OCI-LY7 (cell line): ENCODE results near the gene RFX8. TPM values are rescaled to one million over a fixed set of nuclear protein-coding genes. Genes with fewer than 3 reads are reported as not detected.

Experiments
- BruUV-seq: library from RNA; stranded (reverse); fragments of 400-500 nt; replicated peaks from 2 replicates; lab custom pipeline; 2021; lab: Mats Ljungman, UMichigan
- CTCF ChIA-PET: fragments of 300-600 bp; sonication (Branson Sonifier 250); formaldehyde crosslinking; loops from one replicate; lab custom pipeline; 2022; ENCODE audit warnings: antibody characterized with exemption; ENCODE audit not compliant: unreplicated experiment; lab: Charles Lee
- POLR2A ChIA-PET: fragments of 300-600 bp; sonication (Branson Sonifier 250); formaldehyde crosslinking; loops from one replicate; lab custom pipeline; 2022; ENCODE audit warnings: antibody characterized with exemption; lab: Charles Lee
- DNase-seq: peaks from one replicate; pipeline ENCODE4 v3.0.0-alpha.2; 2015; ENCODE audit warnings: low spot score
- H2AFZ ChIP-seq: fragments of 200-600 bp; sonication (generic), shearing (Covaris generic); 2 replicates; pipeline ENCODE4 v1.6.1; 2014; ENCODE audit warnings: mild to moderate bottlenecking, antibody characterized with exemption, low read length, moderate library complexity
- H3K27ac ChIP-seq: fragments of 200-600 bp; sonication (generic); 2 replicates; pipeline ENCODE4 v1.5.1; 2014; ENCODE audit warnings: mixed run types, low read depth, mild to moderate bottlenecking, moderate library complexity, low read length, inconsistent platforms; ENCODE audit not compliant: poor library complexity, severe bottlenecking
- H3K36me3 ChIP-seq: fragments of 200-600 bp; sonication (generic); 2 replicates; pipeline ENCODE4 v1.6.1; 2014; ENCODE audit warnings: mild to moderate bottlenecking, antibody characterized with exemption, low read length, moderate library complexity, mixed read lengths; ENCODE audit not compliant: insufficient read depth
- H3K4me1 ChIP-seq: fragments of 200-600 bp; sonication (generic); 2 replicates; pipeline ENCODE4 v1.5.1; 2014; ENCODE audit warnings: mild to moderate bottlenecking, low read length; ENCODE audit not compliant: insufficient read depth, poor library complexity, severe bottlenecking
- H3K4me2 ChIP-seq: fragments of 200-600 bp; sonication (generic); 2 replicates; pipeline ENCODE4 v1.6.1; 2014; ENCODE audit warnings: mild to moderate bottlenecking, low read length
- H3K4me3 ChIP-seq: fragments of 200-600 bp; sonication (generic); 2 replicates; pipeline ENCODE4 v1.5.1; 2014; ENCODE audit warnings: mild to moderate bottlenecking, low read depth, low read length; ENCODE audit not compliant: poor library complexity, severe bottlenecking
- H3K79me2 ChIP-seq: fragments of 200-600 bp; sonication (generic); 2 replicates; pipeline ENCODE4 v1.6.1; 2016; ENCODE audit warnings: low read depth, mild to moderate bottlenecking, low read length, moderate library complexity, mixed read lengths; ENCODE audit not compliant: insufficient read depth
- H3K9me2 ChIP-seq: fragments of 200-600 bp; sonication (generic); 2 replicates; pipeline ENCODE4 v1.6.1; 2016; ENCODE audit warnings: mild to moderate bottlenecking, low read length, mixed read lengths; ENCODE audit not compliant: insufficient read depth
- H3K9me3 ChIP-seq: fragments of 200-600 bp; sonication (generic); 2 replicates; pipeline ENCODE4 v1.6.1; 2014; ENCODE audit warnings: mild to moderate bottlenecking, mixed run types, low read length, mixed read lengths
- H4K20me1 ChIP-seq: fragments of 200-600 bp; sonication (generic); 2 replicates; pipeline ENCODE4 v1.6.1; 2014; ENCODE audit warnings: mild to moderate bottlenecking, antibody characterized with exemption, low read length, moderate library complexity, mixed read lengths; ENCODE audit not compliant: insufficient read depth
- CTCF ChIP-seq: fragments of 200-600 bp; sonication (generic); conservative IDR thresholded peaks from 2 replicates; pipeline ENCODE4 v1.5.1; 2014; ENCODE audit warnings: mild to moderate bottlenecking, antibody characterized with exemption, low read length, moderate library complexity, mixed read lengths
- EZH2phosphoT487 ChIP-seq: fragments of 200-600 bp; sonication (generic); IDR thresholded peaks from 2 replicates; pipeline ENCODE4 v1.6.1; 2018; ENCODE audit warnings: low read depth, borderline replicate concordance, mild to moderate bottlenecking, mixed run types, antibody characterized with exemption, low read length, moderate library complexity, mixed read lengths
- intact Hi-C: fragments of 100-400 bp; cut with micrococcal nuclease; formaldehyde crosslinking; loops from one replicate; pipeline ENCODE4 v1.10.0; 2022; ENCODE audit not compliant: unreplicated experiment
- total RNA-seq, 2 experiments: library from RNA; depleted of rRNA in 1 of 2; stranded (reverse); fragments of >200 nt in 1 of 2; shearing (Covaris generic) in 1 of 2; gene quantifications; 2 replicates each; pipeline ENCODE4 v1.2.3, GENCODE V29; 2014 to 2022

RFX8 gene
- total RNA-seq, 2 experiments from 2014 or later = not detected

- H2AFZ ChIP-seq = no peak overlapping the region
- H3K4me3 ChIP-seq = no peak overlapping the region
- no peaks in the 10 kb centered on the region for H3K36me3 ChIP-seq
- DNase-seq = no peak
- no TSS peak for BruUV-seq
- ChIA-PET CTCF (interaction anchor here (0.7 kb wide), 1 partner anchor 40 kb away, joined by 3 read pairs; no protein-coding TSS in a partner anchor), POLR2A (no interaction called here)
- intact Hi-C loops = no loop called here
- TF ChIP-seq CTCF (no peak), EZH2phosphoT487 (no peak)
- H3K27ac ChIP-seq = no peak overlapping the region
- H3K79me2 ChIP-seq = no peaks in the 10 kb centered on the region
- H3K4me1 ChIP-seq = no peaks in the 10 kb centered on the region
- H3K9me2 ChIP-seq = no peaks in the 10 kb centered on the region
- no peaks in the 10 kb centered on the region for H3K9me3 ChIP-seq
- H3K4me2 ChIP-seq = no peak overlapping the region
- no peaks in the 10 kb centered on the region for H4K20me1 ChIP-seq
Observed at GRCh38 chr2:101408925-101409324, 66.0 kb downstream of the RFX8 start.

- H3K79me2 ChIP-seq = no peaks in the 10 kb centered on the region
- H3K4me3 ChIP-seq = no peak overlapping the region
- H3K9me3 ChIP-seq = no peaks in the 10 kb centered on the region
- H3K4me2 ChIP-seq = no peak overlapping the region
- DNase-seq = no peak
- ChIA-PET CTCF (no interaction called here), POLR2A (no interaction called here)
- H3K4me1 ChIP-seq = no peaks in the 10 kb centered on the region
- intact Hi-C loops = no loop called here
- BruUV-seq = no TSS peak
- TF ChIP-seq EZH2phosphoT487 (no peak), CTCF (no peak)
- no peaks in the 10 kb centered on the region for H4K20me1 ChIP-seq
- no peaks in the 10 kb centered on the region for H3K36me3 ChIP-seq
- H3K27ac ChIP-seq = no peak overlapping the region
- H3K9me2 ChIP-seq = no peaks in the 10 kb centered on the region
- no peak overlapping the region for H2AFZ ChIP-seq
Observed at GRCh38 chr2:101405351-101405899, 69.5 kb downstream of the RFX8 start.

GRCh38 chr2:101403745-101404144, 71.2 kb downstream of the RFX8 start:
- POLR2A ChIA-PET = interaction anchor here (1.3 kb wide), 1 partner anchor 15 kb away, joined by 3 read pairs; no protein-coding TSS in a partner anchor
- no peak for DNase-seq
- no peaks in the 10 kb centered on the region for H3K79me2 ChIP-seq
- H3K9me2 ChIP-seq = no peaks in the 10 kb centered on the region
- CTCF ChIA-PET = no interaction called here
- no peaks in the 10 kb centered on the region for H3K9me3 ChIP-seq
- H3K4me3 ChIP-seq = no peak overlapping the region
- no peak overlapping the region for H2AFZ ChIP-seq
- no peak overlapping the region for H3K27ac ChIP-seq
- H3K36me3 ChIP-seq = no peaks in the 10 kb centered on the region
- no peak for TF ChIP-seq EZH2phosphoT487
- no peak for TF ChIP-seq CTCF
- H3K4me2 ChIP-seq = no peak overlapping the region
- intact Hi-C loops = no loop called here
- BruUV-seq = no TSS peak
- H3K4me1 ChIP-seq = no peaks in the 10 kb centered on the region
- H4K20me1 ChIP-seq = no peaks in the 10 kb centered on the region
